ENCODE data around the gene CPA2.

GRCh38 chr7:130274296-130274695 is 7.6 kb downstream of the CPA2 start:
- TF ChIP-seq POLR2AphosphoS5 (IDR thresholded peaks at IDR 0.05) (no peak), CTCF (IDR thresholded peaks at IDR 0.05) (no peak)

Measured in upper lobe of left lung (tissue), 4 donors.